A673 (cell line): Measurements from ENCODE around the gene EZH2. TPM values are rescaled to one million over a fixed set of nuclear protein-coding genes. Genes with fewer than 3 reads are reported as not detected.

Experiments used
- BruUV-seq: library from RNA; stranded (reverse); fragments of 400-500 nt; replicated peaks from 2 replicates; lab custom pipeline; 2021; lab: Mats Ljungman, UMichigan
- CTCF ChIA-PET: fragments of 300-600 bp; sonication (Branson Sonifier 250); formaldehyde crosslinking; loops from one replicate; lab custom pipeline; 2022; ENCODE audit warnings: antibody characterized with exemption; lab: Charles Lee
- POLR2A ChIA-PET: fragments of 300-600 bp; sonication (Branson Sonifier 250); formaldehyde crosslinking; loops from one replicate; lab custom pipeline; 2022; ENCODE audit warnings: antibody characterized with exemption; ENCODE audit not compliant: low non-redundant PET; lab: Charles Lee
- DNase-seq: peaks from one replicate; pipeline ENCODE4 v3.0.0-alpha.2; 2015; ENCODE audit warnings: low spot score
- H3K27ac ChIP-seq: fragments of 200-600 bp; sonication (generic); 2 replicates; pipeline ENCODE4 v1.5.1; 2016; ENCODE audit warnings: mixed run types, low read depth, mild to moderate bottlenecking, mixed read lengths, antibody characterized with exemption, low read length; ENCODE audit not compliant: poor library complexity, severe bottlenecking
- H3K27me3 ChIP-seq: fragments of 200-600 bp; sonication (generic); replicated peaks from 2 replicates; pipeline ENCODE4 v1.6.1; 2017; ENCODE audit warnings: mixed run types, low read depth, mild to moderate bottlenecking, mixed read lengths, antibody characterized with exemption, low read length; ENCODE audit not compliant: insufficient read depth, poor library complexity
- H3K36me3 ChIP-seq: fragments of 200-600 bp; sonication (generic); 2 replicates; pipeline ENCODE4 v1.6.1; 2016; ENCODE audit warnings: mixed run types, mild to moderate bottlenecking, mixed read lengths, antibody characterized with exemption, low read length; ENCODE audit not compliant: insufficient read depth, poor library complexity, severe bottlenecking
- H3K4me1 ChIP-seq: fragments of 200-600 bp; sonication (generic); 2 replicates; pipeline ENCODE4 v1.6.1; 2017; ENCODE audit warnings: mixed run types, mild to moderate bottlenecking, mixed read lengths, antibody characterized with exemption, low read length; ENCODE audit not compliant: insufficient read depth, poor library complexity, severe bottlenecking
- H3K4me3 ChIP-seq: fragments of 200-600 bp; sonication (generic); 2 replicates; pipeline ENCODE4 v1.5.1; 2016; ENCODE audit warnings: low read depth, mixed run types, mild to moderate bottlenecking, mixed read lengths, low read length; ENCODE audit not compliant: poor library complexity, severe bottlenecking
- H3K9me3 ChIP-seq: fragments of 200-600 bp; sonication (generic); 2 replicates; pipeline ENCODE4 v1.6.1; 2016; ENCODE audit warnings: mixed run types, low read depth, mild to moderate bottlenecking, mixed read lengths, antibody characterized with exemption, low read length; ENCODE audit not compliant: poor library complexity, severe bottlenecking
- EZH2 ChIP-seq: fragments of 200-600 bp; sonication (generic); IDR thresholded peaks from 2 replicates; pipeline ENCODE4 v1.6.1; 2017; ENCODE audit warnings: borderline replicate concordance, low read depth, mild to moderate bottlenecking, mixed read lengths, antibody characterized with exemption, low read length; ENCODE audit not compliant: poor library complexity, severe bottlenecking
- intact Hi-C: fragments of 100-400 bp; cut with micrococcal nuclease; formaldehyde crosslinking; loops from one replicate; pipeline ENCODE4 v1.10.0; 2022; ENCODE audit not compliant: unreplicated experiment
- total RNA-seq: library from RNA; stranded (reverse); gene quantifications from 2 replicates; pipeline ENCODE4 v1.2.3, GENCODE V29; 2021
- TF ChIP-seq, protein P1 (sequence below): fragments of 300-800, 200-600 bp; sonication (generic); conservative IDR thresholded peaks from 2 replicates; pipeline ENCODE4 v1.5.1; 2017; ENCODE audit warnings: low read depth, mild to moderate bottlenecking, antibody characterized with exemption, low read length, moderate library complexity, mixed read lengths

Gene EZH2
- total RNA-seq, 1 experiment from 2014 or later = 140 TPM

- POLR2A ChIA-PET = no interaction called here
- H3K27me3 ChIP-seq = no peaks in the 10 kb centered on the region
- BruUV-seq = no TSS peak
Observed at GRCh38 chr7:148911626-148912025, 27.5 kb upstream of the EZH2 start.

DNA sequence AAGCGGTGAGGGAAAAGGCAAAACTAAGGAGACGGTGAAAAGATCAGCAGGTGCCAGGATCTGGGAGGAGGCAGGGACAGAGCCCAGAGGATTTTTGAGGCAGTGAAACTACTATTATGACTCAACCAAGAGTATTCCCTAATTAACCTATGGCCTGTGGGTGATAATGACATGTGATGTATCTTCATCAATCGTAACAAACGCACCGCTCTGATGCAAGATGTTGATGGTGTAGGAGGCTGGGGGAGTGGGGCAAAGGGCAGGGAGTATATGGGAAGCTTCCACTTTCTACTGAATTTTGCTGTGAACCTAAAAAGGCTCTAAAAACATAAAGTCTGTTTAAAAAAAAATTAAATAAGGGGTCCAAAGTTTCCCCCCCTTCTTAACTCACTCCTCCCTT is 25.5 kb upstream of the EZH2 start:
- H3K4me3 ChIP-seq = no peak overlapping the region
- no TSS peak for BruUV-seq
- TF ChIP-seq, protein P1, sequence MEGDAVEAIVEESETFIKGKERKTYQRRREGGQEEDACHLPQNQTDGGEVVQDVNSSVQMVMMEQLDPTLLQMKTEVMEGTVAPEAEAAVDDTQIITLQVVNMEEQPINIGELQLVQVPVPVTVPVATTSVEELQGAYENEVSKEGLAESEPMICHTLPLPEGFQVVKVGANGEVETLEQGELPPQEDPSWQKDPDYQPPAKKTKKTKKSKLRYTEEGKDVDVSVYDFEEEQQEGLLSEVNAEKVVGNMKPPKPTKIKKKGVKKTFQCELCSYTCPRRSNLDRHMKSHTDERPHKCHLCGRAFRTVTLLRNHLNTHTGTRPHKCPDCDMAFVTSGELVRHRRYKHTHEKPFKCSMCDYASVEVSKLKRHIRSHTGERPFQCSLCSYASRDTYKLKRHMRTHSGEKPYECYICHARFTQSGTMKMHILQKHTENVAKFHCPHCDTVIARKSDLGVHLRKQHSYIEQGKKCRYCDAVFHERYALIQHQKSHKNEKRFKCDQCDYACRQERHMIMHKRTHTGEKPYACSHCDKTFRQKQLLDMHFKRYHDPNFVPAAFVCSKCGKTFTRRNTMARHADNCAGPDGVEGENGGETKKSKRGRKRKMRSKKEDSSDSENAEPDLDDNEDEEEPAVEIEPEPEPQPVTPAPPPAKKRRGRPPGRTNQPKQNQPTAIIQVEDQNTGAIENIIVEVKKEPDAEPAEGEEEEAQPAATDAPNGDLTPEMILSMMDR = no peak
- TF ChIP-seq EZH2 = no peak
- ChIA-PET POLR2A (no interaction called here), CTCF (no interaction called here)
- H3K27ac ChIP-seq = no peak overlapping the region
- peaks cover 8% of the 10 kb centered on the region for H3K4me1 ChIP-seq
- no peaks in the 10 kb centered on the region for H3K9me3 ChIP-seq
- H3K27me3 ChIP-seq = no peaks in the 10 kb centered on the region
- no peaks in the 10 kb centered on the region for H3K36me3 ChIP-seq
- no peak for DNase-seq
- intact Hi-C loops = no loop called here

More at GRCh38 chr7:148911626-148912025, 27.5 kb upstream of the EZH2 start:
- TF ChIP-seq EZH2 = no peak
- TF ChIP-seq, protein P1 = no peak
- Histone ChIP-seq H3K36me3 (no peaks in the 10 kb centered on the region), H3K27ac (no peak overlapping the region), H3K4me3 (no peak overlapping the region), H3K4me1 (peaks cover 14% of the 10 kb centered on the region), H3K9me3 (no peaks in the 10 kb centered on the region)
- DNase-seq = no peak
- CTCF ChIA-PET = no interaction called here
- intact Hi-C loops = no loop called here

DNA sequence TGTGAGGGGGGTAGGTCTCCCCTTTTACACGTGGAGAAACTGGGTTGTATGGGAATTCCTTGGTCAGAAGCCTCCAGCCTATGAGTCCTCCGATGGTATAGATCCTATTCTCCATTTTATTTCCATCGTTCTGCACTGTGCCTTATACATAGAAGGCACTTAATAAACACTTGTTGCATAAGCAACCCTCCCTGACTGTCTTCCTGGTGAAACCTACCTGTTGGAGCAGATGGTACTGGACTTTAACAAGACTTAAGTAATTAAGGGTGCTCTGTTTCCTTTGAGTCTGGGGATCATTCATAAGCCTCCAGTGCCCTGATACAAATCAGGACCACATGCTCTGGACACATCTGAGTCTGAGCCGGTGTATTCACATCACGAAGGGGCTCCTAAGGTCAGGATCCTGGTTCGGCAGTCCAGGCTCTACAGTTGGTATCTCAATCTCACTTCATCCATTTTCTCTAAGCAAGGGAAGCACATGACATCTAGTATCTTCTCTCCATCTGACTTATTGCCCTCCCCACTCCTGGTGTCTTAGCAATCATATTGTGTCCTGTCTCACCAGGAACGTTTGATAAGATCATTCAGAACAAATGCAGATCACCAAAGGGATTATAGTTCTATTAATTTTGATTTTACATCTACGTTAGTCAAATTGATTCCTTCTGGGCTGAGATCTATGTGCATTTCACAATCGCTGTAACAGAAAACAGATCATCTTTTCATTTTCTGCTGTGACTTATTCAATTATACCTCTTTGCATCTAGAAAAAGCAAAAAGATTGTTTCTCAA is 22.8 kb upstream of the EZH2 start:
- intact Hi-C loops = no loop called here
- Histone ChIP-seq H3K9me3 (no peaks in the 10 kb centered on the region), H3K36me3 (no peaks in the 10 kb centered on the region), H3K27me3 (no peaks in the 10 kb centered on the region), H3K27ac (no peak overlapping the region), H3K4me3 (no peak overlapping the region), H3K4me1 (no peaks in the 10 kb centered on the region)
- DNase-seq = no peak
- ChIA-PET CTCF (no interaction called here), POLR2A (no interaction called here)
- TF ChIP-seq EZH2 = no peak
- TF ChIP-seq, protein P1 = no peak
- no TSS peak for BruUV-seq
